HG03196 (cell line): ENCODE data around the gene SPR.

Experiments used
- ATAC-seq: cut with Tn5 transposase; IDR thresholded peaks from one replicate; pipeline ENCODE4 v1.9.1; 2021; ENCODE audit not compliant: unreplicated experiment

SPR gene

DNA sequence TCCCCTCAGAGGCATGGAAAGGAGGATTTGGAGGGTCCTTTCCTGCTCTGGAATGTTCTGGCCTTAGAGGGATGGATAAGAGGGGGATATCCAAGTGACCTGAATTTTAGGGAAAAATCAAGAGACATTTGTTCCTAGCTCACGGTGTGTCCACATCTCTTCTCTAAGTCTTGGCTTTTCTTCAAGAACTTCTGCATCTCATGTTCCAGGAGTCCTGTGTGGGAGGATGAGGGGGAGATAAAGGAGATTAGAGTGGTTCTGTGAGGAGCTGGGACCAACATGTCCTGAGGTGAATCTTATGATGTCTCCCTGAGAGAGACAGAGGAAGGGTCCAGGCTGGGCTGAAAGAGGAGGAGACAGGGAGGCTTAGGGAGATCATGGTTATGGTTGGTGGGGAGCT lies 41.8 kb downstream of the SPR start:
- no peak for ATAC-seq

DNA sequence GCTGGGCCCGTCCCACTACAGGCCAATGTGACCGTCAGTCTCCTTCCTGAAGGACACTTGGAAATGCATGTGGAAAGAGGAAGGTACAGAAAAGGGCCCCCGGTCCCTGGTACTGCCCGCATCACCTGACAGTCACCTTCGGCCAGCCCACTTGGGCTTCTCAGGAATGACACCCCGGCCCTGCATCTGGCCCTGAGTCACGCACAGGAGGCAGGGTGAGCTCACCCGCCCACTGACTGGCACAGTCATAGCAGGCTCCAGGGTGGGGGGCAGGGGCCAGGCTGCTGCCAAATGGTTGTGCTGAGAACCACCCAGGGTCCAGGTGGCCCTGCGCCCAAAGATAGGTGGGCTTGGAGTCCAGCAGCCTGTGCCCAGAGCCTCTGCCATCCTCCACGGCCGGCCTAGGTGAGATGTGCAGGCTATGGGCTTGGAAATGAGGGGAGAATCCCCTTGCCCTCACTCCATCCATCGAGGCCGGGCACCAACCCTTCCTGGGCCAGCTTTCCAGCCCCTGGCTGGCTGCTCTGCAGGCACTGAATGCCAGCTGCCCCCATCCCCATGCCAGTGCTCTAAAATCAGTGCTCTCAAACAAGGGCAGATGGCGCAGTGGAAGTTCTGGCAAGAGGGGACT lies 44.2 kb downstream of the SPR start:
- no peak for ATAC-seq

DNA sequence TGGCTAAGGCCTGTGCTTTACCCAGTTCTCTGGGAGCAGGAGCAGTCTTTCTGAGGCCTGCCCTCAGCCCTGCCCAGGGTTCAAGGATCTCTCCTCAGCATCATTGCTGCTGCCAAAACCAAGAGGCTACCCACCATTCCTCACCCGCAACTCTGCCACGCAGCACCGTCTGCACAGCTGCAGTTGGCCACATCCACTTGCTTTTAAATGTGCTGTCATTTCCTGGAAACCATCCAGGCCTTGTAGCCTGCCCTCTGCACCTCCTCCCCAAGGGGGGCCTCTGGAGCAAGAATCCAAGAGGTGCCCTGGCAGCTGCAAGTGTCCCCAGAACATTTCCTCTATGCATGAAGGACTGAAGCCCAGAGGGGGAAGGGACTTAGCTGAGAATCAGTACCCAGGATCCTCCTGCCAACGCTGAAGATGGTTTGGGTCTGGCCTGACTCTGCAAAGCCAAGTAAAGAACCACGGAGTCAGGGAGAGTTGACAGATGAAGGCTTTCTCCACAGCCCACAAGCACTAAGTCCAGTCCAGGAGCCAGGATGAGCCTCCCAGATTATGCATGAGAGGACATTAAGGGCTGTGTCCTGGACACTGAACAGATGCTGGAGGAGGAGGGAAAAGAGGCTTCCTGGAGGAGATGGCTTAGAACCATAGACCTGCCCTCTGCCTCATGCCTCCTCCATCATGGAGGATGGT lies 45.0 kb downstream of the SPR start:
- ATAC-seq: no peak

DNA sequence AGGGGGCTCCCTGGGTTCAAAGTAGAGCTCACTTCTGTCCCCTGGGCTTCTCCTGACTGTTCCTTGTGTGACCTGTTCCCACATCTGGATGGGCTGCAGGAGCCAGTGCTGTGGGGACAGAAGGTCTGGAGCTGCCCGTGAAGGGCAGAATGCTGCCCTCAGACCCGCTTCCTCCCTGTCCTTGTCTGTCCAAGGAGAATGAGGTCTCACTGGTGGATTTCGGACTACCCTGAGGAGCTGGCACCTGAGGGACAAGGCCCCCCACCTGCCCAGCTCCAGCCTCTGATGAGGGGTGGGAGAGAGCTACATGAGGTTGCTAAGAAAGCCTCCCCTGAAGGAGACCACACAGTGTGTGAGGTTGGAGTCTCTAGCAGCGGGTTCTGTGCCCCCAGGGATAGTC lies 45.6 kb downstream of the SPR start:
- ATAC-seq: no peak

DNA sequence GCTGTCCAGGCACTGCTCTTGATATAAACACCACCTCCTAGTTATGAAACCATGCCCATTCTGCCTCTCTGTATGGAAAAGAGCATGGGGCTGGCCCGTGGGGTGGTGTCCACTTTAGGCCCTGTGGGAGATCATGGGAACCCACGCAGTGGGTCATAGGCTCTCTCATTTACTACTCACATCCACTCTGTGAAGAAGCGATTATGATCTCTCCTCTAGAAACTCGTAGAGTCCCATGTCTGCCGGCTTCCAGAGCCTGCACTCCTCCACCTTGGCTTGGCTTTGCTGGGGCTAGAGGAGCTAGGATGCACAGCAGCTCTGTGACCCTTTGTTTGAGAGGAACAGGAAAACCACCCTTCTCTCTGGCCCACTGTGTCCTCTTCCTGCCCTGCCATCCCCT lies 46.0 kb downstream of the SPR start:
- no peak for ATAC-seq

DNA sequence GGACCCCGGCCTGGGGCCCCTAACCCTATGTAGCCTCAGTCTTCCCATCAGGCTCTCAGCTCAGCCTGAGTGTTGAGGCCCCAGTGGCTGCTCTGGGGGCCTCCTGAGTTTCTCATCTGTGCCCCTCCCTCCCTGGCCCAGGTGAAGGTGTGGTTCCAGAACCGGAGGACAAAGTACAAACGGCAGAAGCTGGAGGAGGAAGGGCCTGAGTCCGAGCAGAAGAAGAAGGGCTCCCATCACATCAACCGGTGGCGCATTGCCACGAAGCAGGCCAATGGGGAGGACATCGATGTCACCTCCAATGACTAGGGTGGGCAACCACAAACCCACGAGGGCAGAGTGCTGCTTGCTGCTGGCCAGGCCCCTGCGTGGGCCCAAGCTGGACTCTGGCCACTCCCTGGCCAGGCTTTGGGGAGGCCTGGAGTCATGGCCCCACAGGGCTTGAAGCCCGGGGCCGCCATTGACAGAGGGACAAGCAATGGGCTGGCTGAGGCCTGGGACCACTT lies 46.5 kb downstream of the SPR start:
- ATAC-seq: no peak

DNA sequence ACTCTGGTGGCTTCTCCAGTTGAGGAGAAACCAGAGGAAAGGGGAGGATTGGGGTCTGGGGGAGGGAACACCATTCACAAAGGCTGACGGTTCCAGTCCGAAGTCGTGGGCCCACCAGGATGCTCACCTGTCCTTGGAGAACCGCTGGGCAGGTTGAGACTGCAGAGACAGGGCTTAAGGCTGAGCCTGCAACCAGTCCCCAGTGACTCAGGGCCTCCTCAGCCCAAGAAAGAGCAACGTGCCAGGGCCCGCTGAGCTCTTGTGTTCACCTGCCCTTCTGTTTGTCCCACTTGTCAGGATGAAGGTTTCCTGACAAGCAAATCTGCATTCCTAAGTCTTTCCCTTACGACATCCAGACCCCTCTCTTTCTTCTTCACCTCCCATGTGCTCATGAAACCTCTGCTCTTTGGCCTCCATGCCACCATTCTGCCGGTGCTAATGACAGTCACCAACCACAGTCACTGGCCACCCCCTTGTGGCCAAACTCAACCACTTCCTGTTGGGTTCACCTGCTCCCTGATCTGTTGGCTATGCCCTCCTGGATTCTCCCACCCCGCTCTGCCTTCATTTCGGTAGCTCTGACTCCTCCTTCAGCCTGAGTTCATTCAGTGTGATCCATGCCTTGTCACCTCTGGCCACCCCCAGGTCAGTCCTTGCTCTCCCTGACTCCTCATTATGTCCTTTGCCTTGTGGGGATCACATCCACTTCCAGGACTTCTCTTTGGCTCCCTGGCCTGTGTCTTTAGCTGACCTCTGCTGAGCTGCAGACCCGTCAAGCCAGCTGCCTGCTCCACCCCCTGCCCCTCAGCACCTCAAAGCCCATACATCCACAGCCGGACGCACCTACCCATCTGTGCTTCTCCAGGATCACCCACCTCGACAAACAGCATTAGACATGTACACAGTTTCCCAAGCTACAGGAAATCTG lies 47.7 kb downstream of the SPR start:
- ATAC-seq: peak; percentile 56

DNA sequence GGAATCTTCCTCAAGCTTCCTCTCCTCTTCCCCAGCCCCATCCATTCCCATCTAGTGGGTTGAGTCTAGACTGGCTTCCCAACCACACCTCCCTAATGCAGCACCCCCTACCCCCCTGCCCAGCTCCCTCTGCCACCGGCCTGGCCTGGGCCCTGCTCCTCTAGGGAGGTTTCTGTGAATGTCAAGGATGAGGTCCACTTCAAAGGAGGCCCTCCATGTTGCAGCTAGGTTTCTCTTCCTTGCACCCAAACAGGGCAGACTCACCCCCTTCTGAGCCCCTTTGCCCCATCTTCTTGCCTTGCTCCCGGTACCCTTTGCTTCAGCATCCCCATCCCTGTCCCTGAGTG lies 48.4 kb downstream of the SPR start:
- no peak for ATAC-seq

DNA sequence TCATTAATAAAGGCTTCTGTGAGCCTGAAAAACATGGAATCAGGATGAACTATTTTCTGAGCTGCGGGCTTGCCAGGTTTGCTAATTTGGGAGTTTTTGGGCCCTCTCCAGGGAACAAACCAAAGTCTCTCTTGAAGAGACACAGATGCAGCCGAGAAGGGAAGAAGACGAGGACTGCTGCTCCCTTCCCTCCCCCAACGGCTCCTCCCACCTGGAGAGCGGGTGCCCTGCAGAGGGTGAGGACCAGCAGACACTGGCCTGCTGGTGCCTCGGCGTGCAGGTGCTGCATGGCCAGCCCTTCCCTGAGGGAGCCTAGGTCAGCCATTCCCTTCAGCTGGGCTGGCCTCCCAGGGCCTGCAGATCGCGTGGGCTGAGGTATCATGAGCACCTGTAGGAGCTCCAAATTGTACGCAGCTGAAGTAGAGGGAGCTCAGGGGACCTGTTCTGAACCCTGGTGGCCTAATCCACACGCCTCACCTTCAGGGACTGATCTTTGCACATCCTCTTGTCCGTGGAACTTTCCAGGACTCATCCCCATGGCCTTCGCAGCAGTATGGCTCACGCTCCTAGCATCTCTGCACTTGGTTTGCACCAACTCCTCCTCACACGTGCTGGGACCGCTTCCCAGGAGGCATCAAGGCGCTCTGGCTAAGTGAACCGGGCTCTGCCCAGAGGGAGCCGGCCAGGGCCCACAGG lies 49.6 kb downstream of the SPR start:
- ATAC-seq: no peak

DNA sequence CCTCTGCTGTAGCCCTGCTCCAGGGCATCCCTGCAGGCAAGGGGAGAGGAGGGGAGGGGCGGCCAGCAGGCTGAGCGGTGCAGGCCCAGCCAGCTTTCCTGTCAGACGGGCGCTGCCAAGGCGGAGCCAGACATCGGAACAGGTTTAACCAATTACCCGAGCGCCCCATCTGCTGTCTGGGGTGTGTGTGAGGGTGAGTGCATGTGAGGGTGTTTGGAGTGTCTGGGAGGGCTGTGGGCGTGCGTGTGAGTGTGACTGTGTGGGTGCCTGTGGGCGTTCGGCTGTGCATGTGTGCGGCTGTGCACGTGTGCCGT lies 50.1 kb downstream of the SPR start:
- ATAC-seq: no peak

DNA sequence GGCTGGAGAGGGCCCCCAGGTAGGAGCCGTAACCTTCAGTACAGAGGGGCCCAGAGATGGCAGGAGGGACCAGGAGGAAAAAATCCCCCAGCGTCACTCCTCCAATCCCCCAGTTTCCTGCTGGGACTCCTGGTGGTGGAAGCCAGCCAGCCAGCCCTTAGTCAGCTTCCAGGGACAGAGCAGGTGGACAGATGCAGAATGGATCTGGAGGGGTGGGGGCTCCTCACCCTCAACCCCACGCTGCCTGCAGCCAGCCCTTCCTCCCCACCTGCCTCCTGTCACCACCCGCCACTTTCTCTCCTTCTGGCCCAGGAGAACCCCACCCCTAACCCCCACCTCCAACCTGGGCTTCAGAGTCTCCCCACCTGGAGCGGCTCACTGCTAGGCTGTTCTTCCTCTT lies 51.2 kb downstream of the SPR start:
- ATAC-seq: no peak

DNA sequence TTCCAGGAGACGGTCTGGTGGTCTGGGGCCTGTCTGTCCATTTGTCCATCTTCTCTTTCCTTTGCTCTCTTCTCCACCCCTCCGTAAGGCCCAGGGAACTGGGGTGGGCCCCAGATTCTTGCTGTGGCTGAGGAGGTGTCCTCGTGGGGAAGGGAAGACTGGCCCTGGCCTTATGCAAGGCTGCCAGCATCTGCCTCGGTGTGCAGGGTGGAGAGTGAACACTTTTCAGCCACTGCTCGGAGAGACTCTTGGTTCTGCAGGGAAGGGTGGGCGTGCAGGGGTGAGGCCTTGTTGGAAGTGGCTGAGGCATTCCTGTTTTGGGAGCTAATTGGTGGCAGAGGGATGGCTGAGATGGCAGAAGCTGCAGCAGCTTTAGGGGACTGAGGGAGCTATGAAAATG lies 53.2 kb downstream of the SPR start:
- no peak for ATAC-seq

DNA sequence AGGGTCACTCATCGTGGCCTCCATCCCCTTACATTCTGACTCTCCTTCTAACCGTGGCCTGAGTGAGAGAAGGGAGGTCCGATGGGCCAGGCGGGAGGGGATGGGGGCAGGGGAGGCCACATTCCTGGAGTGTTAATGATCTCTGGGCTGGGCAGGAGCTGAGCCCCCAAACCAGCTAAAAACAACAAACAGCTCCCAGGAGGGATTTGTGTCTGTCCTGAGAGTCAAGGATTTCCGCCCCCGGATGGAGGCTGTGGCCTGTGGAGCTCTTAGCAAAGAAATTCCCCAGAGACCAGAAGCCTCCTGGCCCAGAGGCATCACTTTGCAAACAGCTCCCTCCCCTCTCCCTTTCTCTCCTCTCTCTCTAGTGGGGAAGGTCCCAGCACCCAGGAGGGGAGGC lies 53.6 kb downstream of the SPR start:
- no peak for ATAC-seq
